ENCODE measurements around the gene PLAC1. TPM values are rescaled to one million over a fixed set of nuclear protein-coding genes. Genes with fewer than 3 reads are reported as not detected.

PLAC1 gene
- total RNA-seq, 4 donors from 2014 or later = not detected

- DNase-seq (ENCODE audit: low spot score in 2 of 2) = no peak
- Histone ChIP-seq H3K27me3 (no peaks in the 10 kb centered on the region), H3K4me1 (no peaks in the 10 kb centered on the region), H3K36me3 (no peaks in the 10 kb centered on the region), H3K4me3 (no peak overlapping the region), H3K9me3 (no peaks in the 10 kb centered on the region), H3K27ac (no peak overlapping the region)
- WGBS = 67% methylated on average over 2 of the region's 2 CpGs
- TF ChIP-seq EP300 (IDR thresholded peaks at IDR 0.05) (no peak), POLR2AphosphoS5 (IDR thresholded peaks at IDR 0.05) (no peak), POLR2A (IDR thresholded peaks at IDR 0.05) (no peak)
- TF ChIP-seq, protein P1, sequence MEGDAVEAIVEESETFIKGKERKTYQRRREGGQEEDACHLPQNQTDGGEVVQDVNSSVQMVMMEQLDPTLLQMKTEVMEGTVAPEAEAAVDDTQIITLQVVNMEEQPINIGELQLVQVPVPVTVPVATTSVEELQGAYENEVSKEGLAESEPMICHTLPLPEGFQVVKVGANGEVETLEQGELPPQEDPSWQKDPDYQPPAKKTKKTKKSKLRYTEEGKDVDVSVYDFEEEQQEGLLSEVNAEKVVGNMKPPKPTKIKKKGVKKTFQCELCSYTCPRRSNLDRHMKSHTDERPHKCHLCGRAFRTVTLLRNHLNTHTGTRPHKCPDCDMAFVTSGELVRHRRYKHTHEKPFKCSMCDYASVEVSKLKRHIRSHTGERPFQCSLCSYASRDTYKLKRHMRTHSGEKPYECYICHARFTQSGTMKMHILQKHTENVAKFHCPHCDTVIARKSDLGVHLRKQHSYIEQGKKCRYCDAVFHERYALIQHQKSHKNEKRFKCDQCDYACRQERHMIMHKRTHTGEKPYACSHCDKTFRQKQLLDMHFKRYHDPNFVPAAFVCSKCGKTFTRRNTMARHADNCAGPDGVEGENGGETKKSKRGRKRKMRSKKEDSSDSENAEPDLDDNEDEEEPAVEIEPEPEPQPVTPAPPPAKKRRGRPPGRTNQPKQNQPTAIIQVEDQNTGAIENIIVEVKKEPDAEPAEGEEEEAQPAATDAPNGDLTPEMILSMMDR (IDR thresholded peaks at IDR 0.05) = no peak
Measured at GRCh38 chrX:134591502-134591901, 66.8 kb downstream of the PLAC1 start.

GRCh38 chrX:134588806-134589205 is 69.5 kb downstream of the PLAC1 start:
- no peak overlapping the region for H3K27ac ChIP-seq
- H3K36me3 ChIP-seq = no peaks in the 10 kb centered on the region
- no peak overlapping the region for H3K4me3 ChIP-seq
- H3K4me1 ChIP-seq = no peaks in the 10 kb centered on the region
- no peak for TF ChIP-seq POLR2A (IDR thresholded peaks at IDR 0.05)
- TF ChIP-seq, protein P1 (IDR thresholded peaks at IDR 0.05) = no peak
- TF ChIP-seq EP300 (IDR thresholded peaks at IDR 0.05) = no peak
- TF ChIP-seq POLR2AphosphoS5 (IDR thresholded peaks at IDR 0.05) = no peak
- WGBS = 55% methylated on average over 3 of the region's 3 CpGs
- H3K27me3 ChIP-seq = no peaks in the 10 kb centered on the region
- DNase-seq (ENCODE audit: low spot score in 2 of 2) = no peak
- no peaks in the 10 kb centered on the region for H3K9me3 ChIP-seq

GRCh38 chrX:134580907-134581306 is 77.4 kb downstream of the PLAC1 start:
- no peak for TF ChIP-seq POLR2AphosphoS5 (IDR thresholded peaks at IDR 0.05)
- TF ChIP-seq, protein P1 (IDR thresholded peaks at IDR 0.05) = no peak
- WGBS = 83% methylated on average over 1 of the region's 1 CpG
- DNase-seq (ENCODE audit: low spot score in 2 of 2) = no peak

GRCh38 chrX:134573683-134574035 is 84.6 kb downstream of the PLAC1 start:
- no peaks in the 10 kb centered on the region for H3K9me3 ChIP-seq
- no peaks in the 10 kb centered on the region for H3K27me3 ChIP-seq
- no peak for DNase-seq (ENCODE audit: low spot score in 2 of 2)
- 86% methylated on average over 5 of the region's 5 CpGs for WGBS
- H3K4me1 ChIP-seq = no peaks in the 10 kb centered on the region
- H3K27ac ChIP-seq = no peak overlapping the region
- no peak overlapping the region for H3K4me3 ChIP-seq
- TF ChIP-seq, protein P1 (IDR thresholded peaks at IDR 0.05) = no peak
- no peak for TF ChIP-seq POLR2A (IDR thresholded peaks at IDR 0.05)
- no peak for TF ChIP-seq POLR2AphosphoS5 (IDR thresholded peaks at IDR 0.05)
- no peak for TF ChIP-seq EP300 (IDR thresholded peaks at IDR 0.05)
- no peaks in the 10 kb centered on the region for H3K36me3 ChIP-seq

More at GRCh38 chrX:134580907-134581306, 77.4 kb downstream of the PLAC1 start:
- Histone ChIP-seq H3K27ac (no peak overlapping the region), H3K4me1 (no peaks in the 10 kb centered on the region), H3K36me3 (no peaks in the 10 kb centered on the region), H3K9me3 (no peaks in the 10 kb centered on the region), H3K4me3 (no peak overlapping the region), H3K27me3 (no peaks in the 10 kb centered on the region)

GRCh38 chrX:134572816-134573682 is 85.2 kb downstream of the PLAC1 start:
- WGBS = 67% methylated on average over 5 of the region's 5 CpGs
- no peak overlapping the region for H3K4me3 ChIP-seq
- no peaks in the 10 kb centered on the region for H3K36me3 ChIP-seq
- DNase-seq (ENCODE audit: low spot score in 2 of 2) = no peak
- H3K4me1 ChIP-seq = no peaks in the 10 kb centered on the region
- no peak overlapping the region for H3K27ac ChIP-seq
- H3K9me3 ChIP-seq = no peaks in the 10 kb centered on the region
- TF ChIP-seq POLR2A (IDR thresholded peaks at IDR 0.05) (no peak), POLR2AphosphoS5 (IDR thresholded peaks at IDR 0.05) (no peak), EP300 (IDR thresholded peaks at IDR 0.05) (no peak)
- TF ChIP-seq, protein P1 (IDR thresholded peaks at IDR 0.05) = no peak
- no peaks in the 10 kb centered on the region for H3K27me3 ChIP-seq
